A549 (cell line): ENCODE results near the gene GORASP2. TPM values are rescaled to one million over a fixed set of nuclear protein-coding genes. Genes with fewer than 3 reads are reported as not detected.

Experiments used
- ATAC-seq, 2 experiments: fragments of 200-7000 bp in 1 of 2; fragments of >200 bp in 1 of 2; cut with Nextera tagmentation in 1 of 2; cut with Tn5 transposase in 1 of 2; 3 replicates each; pipeline versions ENCODE4 v1.8.0 to v1.9.1; 2018 to 2020; ENCODE audit warnings: mild to moderate bottlenecking in 1 of 2, moderate library complexity in 1 of 2
- CTCF ChIA-PET: fragments of 300-600 bp; sonication (Branson Sonifier 250); formaldehyde crosslinking; extraction: SDS; loops from one replicate; lab custom pipeline; 2021; ENCODE audit warnings: antibody characterized with exemption, inconsistent platforms; lab: Yijun Ruan, JAX
- POLR2A ChIA-PET: fragments of 350-600 bp; formaldehyde crosslinking; extraction: SDS; loops from one replicate; lab custom pipeline; 2021; ENCODE audit warnings: antibody characterized with exemption, inconsistent platforms; lab: Yijun Ruan, JAX
- DNase-seq, 2 experiments: peaks; one replicate each; pipeline versions ENCODE4 v3.0.0 to v3.0.0-alpha.2; 2011 to 2016; ENCODE audit warnings: low read depth in 1 of 2, low spot score in 1 of 2
- FAIRE-seq: peaks from 2 replicates; lab custom pipeline; 2011; peaks lifted over from hg19 to GRCh38; lab: Jason Lieb, UNC
- H3K27ac ChIP-seq, 2 experiments: fragments of >200 bp; sonication (Bioruptor Twin); formaldehyde crosslinking; 3 replicates each; pipeline ENCODE4 v1.5.1; 2016 to 2017
- H3K4me1 ChIP-seq: fragments of >200 bp; sonication (Bioruptor Twin); formaldehyde crosslinking; 3 replicates; pipeline ENCODE4 v1.6.1; 2016
- H3K4me2 ChIP-seq: fragments of >200 bp; sonication (Bioruptor Twin); formaldehyde crosslinking; 3 replicates; pipeline ENCODE4 v1.6.1; 2016
- H3K4me3 ChIP-seq: fragments of >200 bp; sonication (Bioruptor Twin); formaldehyde crosslinking; 3 replicates; pipeline ENCODE4 v1.5.1; 2016
- H3K9me3 ChIP-seq: fragments of >200 bp; sonication (Bioruptor Twin); formaldehyde crosslinking; 3 replicates; pipeline ENCODE4 v1.6.1; 2016
- CBX2 ChIP-seq: fragments of 200-600 bp; sonication (generic); IDR thresholded peaks from 2 replicates; pipeline ENCODE4 v1.6.1; 2016; ENCODE audit warnings: low read depth, mild to moderate bottlenecking, borderline replicate concordance
- CHD2 ChIP-seq: fragments of 150-350 bp; IDR thresholded peaks from 2 replicates; pipeline ENCODE4 v1.6.1; 2014; ENCODE audit warnings: low read length; ENCODE audit not compliant: partially characterized antibody
- CHD4 ChIP-seq: fragments of 200-600 bp; sonication (generic); IDR thresholded peaks from 2 replicates; pipeline ENCODE4 v1.6.1; 2016; ENCODE audit warnings: antibody characterized with exemption, mild to moderate bottlenecking, borderline replicate concordance
- EHF ChIP-seq: fragments of 250-450 bp; sonication (Bioruptor Pico); IDR thresholded peaks from 2 replicates; pipeline ENCODE4 v1.5.0; 2020; ENCODE audit warnings: mild to moderate bottlenecking
- EP300 ChIP-seq, 2 experiments: fragments of >200 bp; sonication (Bioruptor Twin); formaldehyde crosslinking; IDR thresholded peaks; 2 replicates in 1 of 2; 3 replicates in 1 of 2; pipeline ENCODE4 v1.6.1; 2016 to 2017
- FOXS1 ChIP-seq: fragments of 250-450 bp; sonication (Bioruptor Pico); IDR thresholded peaks from 2 replicates; pipeline ENCODE4 v1.5.0; 2020; ENCODE audit warnings: mild to moderate bottlenecking, moderate library complexity
- HEYL ChIP-seq: fragments of 250-450 bp; sonication (Bioruptor Pico); IDR thresholded peaks from 2 replicates; pipeline ENCODE4 v1.8.0; 2021; ENCODE audit warnings: mild to moderate bottlenecking, moderate library complexity
- KDM5A ChIP-seq: fragments of 200-600 bp; sonication (generic); IDR thresholded peaks from 2 replicates; pipeline ENCODE4 v1.6.1; 2016; ENCODE audit warnings: antibody characterized with exemption, mild to moderate bottlenecking
- MAZ ChIP-seq: fragments of 150-350 bp; IDR thresholded peaks from 2 replicates; pipeline ENCODE4 v1.6.1; 2014; ENCODE audit warnings: antibody characterized with exemption, low read depth, low read length, borderline replicate concordance
- MYC ChIP-seq: IDR thresholded peaks from 2 replicates; pipeline ENCODE4 v1.6.1; 2012; ENCODE audit warnings: mild to moderate bottlenecking, inconsistent platforms, low read length, improper control_type of control experiment, borderline replicate concordance
- PHF8 ChIP-seq: fragments of 200-600 bp; sonication (generic); IDR thresholded peaks from 2 replicates; pipeline ENCODE4 v1.6.1; 2016; ENCODE audit warnings: low read depth, mild to moderate bottlenecking, antibody characterized with exemption, moderate library complexity, borderline replicate concordance
- RAD21 ChIP-seq, 2 experiments: fragments of >200 bp in 1 of 2; sonication (Bioruptor Twin) in 1 of 2; formaldehyde crosslinking in 1 of 2; IDR thresholded peaks in 1 of 2; conservative IDR thresholded peaks in 1 of 2; 2 replicates in 1 of 2; 3 replicates in 1 of 2; pipeline ENCODE4 v1.6.1; 2012 to 2018; ENCODE audit warnings: inconsistent platforms in 1 of 2
- RARB ChIP-seq: fragments of 250-450 bp; sonication (Bioruptor Pico); IDR thresholded peaks from 2 replicates; pipeline ENCODE4 v1.8.0; 2021; ENCODE audit warnings: mild to moderate bottlenecking, moderate library complexity
- RCOR1 ChIP-seq: fragments of 150-350 bp; IDR thresholded peaks from 2 replicates; pipeline ENCODE4 v1.6.1; 2014; ENCODE audit warnings: antibody characterized with exemption, low read length, low read depth
- RFX5 ChIP-seq: fragments of 450-650 bp; IDR thresholded peaks from 2 replicates; pipeline ENCODE4 v1.7.1; 2014; ENCODE audit warnings: antibody characterized with exemption, mild to moderate bottlenecking, moderate library complexity
- SMC3 ChIP-seq: fragments of >200 bp; sonication (Bioruptor Twin); formaldehyde crosslinking; IDR thresholded peaks from 3 replicates; pipeline ENCODE4 v1.6.1; 2018; ENCODE audit warnings: inconsistent platforms
- TFCP2L1 ChIP-seq: fragments of 250-450 bp; sonication (Bioruptor Pico); IDR thresholded peaks from 2 replicates; pipeline ENCODE4 v1.5.0; 2021; ENCODE audit warnings: mild to moderate bottlenecking
- ZFP36 ChIP-seq: fragments of 450-650 bp; IDR thresholded peaks from 2 replicates; pipeline ENCODE4 v1.6.1; 2014; ENCODE audit warnings: borderline replicate concordance; ENCODE audit not compliant: partially characterized antibody
- ZNF302 ChIP-seq: fragments of 250-450 bp; sonication (Bioruptor Pico); IDR thresholded peaks from 2 replicates; pipeline ENCODE4 v1.9.0; 2021; ENCODE audit warnings: inconsistent platforms, mild to moderate bottlenecking, moderate library complexity
- ZSCAN20 ChIP-seq: fragments of 250-450 bp; sonication (Bioruptor Pico); IDR thresholded peaks from 2 replicates; pipeline ENCODE4 v1.8.0; 2022; ENCODE audit warnings: mild to moderate bottlenecking, moderate library complexity
- WGBS: methylation state at CpG from one replicate; pipeline ENCODE4 v1.1.6; 2017; ENCODE audit errors: missing lambda C conversion rate; 5-methylcytosine and 5-hydroxymethylcytosine counted together
- polyA plus RNA-seq, 4 experiments: library from polyadenylated mRNA; depleted of rRNA in 3 of 4; stranded (reverse); fragments of >200 nt; fragmentation: RNase III in 1 of 4; extraction: RNeasy Plus Mini Kit Qiagen cat#74134 plus additional on column Dnase treatment in 1 of 4; gene quantifications; 2 replicates in 3 of 4; 3 replicates in 1 of 4; pipeline ENCODE4 v1.2.3, GENCODE V29; 2011 to 2017
- TF ChIP-seq, protein P1 (sequence below): fragments of 150-350 bp; IDR thresholded peaks from 2 replicates; pipeline ENCODE4 v1.6.1; 2014; ENCODE audit warnings: low read depth, mild to moderate bottlenecking, low read length
- TF ChIP-seq, protein P2 (sequence below): IDR thresholded peaks from 2 replicates; pipeline ENCODE4 v1.6.1; 2012
- TF ChIP-seq, protein P3 (sequence below): fragments of 200-600 bp; sonication (generic); IDR thresholded peaks from 2 replicates; pipeline ENCODE4 v1.6.1; 2016; ENCODE audit warnings: antibody characterized with exemption, mild to moderate bottlenecking, moderate library complexity
- TF ChIP-seq, protein P4 (sequence below): fragments of >200 bp; sonication (Bioruptor Twin); formaldehyde crosslinking; IDR thresholded peaks from 2 replicates; pipeline ENCODE4 v1.6.1; 2016
- TF ChIP-seq, protein P5 (sequence below): fragments of >200 bp; sonication (Bioruptor Twin); formaldehyde crosslinking; IDR thresholded peaks from 3 replicates; pipeline ENCODE4 v1.5.1; 2016
- TF ChIP-seq, protein P6 (sequence below): fragments of >200 bp; sonication (Bioruptor Twin); formaldehyde crosslinking; IDR thresholded peaks from 3 replicates; pipeline ENCODE4 v1.6.1; 2016

Gene GORASP2
- polyA plus RNA-seq, 2 of the 4 experiments (the other 2 are of a cell fraction): 90.5 to 179 TPM

DNA sequence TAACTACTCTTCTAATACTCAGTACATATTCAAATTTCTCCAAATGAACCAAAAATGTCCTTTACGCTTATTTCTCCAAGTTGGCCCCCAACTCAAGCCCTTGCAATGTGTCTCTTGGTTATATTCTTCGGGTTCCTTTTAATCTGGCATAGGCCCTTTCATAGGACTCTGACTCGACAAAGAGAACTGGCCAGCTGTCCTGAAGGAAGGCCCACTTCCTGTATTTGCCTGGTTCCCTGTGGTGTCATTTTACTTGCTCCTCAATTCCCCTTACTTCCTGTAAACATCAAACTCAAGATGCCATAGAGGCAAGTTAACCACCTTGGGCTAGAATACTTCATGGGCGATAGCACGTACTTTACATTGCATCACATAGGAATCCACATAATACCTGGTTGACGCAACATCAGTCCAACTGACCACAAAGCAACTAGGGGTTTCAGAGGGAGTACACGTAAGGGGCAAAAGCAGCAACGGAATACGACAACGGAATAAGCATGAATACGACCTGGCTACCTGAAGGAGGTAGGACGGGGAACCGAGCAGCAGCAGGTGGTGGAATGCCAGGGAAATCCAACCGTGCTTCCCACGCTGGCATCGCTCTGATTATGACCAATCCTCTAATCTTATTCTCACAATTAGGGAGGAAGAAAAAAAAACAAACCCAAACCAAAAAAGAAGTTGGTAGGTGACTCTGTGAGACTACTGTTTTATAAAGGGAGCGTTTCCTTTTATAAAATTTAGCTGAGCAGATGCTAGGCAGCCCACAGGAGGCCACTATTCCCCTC is 823 bp upstream of the GORASP2 start:
- Histone ChIP-seq H3K4me1 (peaks cover 15% of the 10 kb centered on the region), H3K27ac (peak overlapping the region; percentile 72 to 88), H3K9me3 (peaks cover 7% of the 10 kb centered on the region; the same call in 1 of the 3 replicates)
- WGBS: 48% methylated on average over 17 of the region's 17 CpGs
- POLR2A ChIA-PET: interaction anchor here (0.8 to 1.4 kb wide), 8 partner anchors 14 to 506 kb away, joined by 3 to 8 read pairs (median 4); partner anchors contain the start of genes DCAF17, METTL8 and TLK1
- TF ChIP-seq HEYL (CRISPR knock-in tag) (no peak), ZNF302 (no peak), ZFP36 (no peak), CHD4 (no peak), TFCP2L1 (CRISPR knock-in tag) (no peak), EHF (no peak), RCOR1 (no peak), RAD21 (conservative IDR thresholded peaks at IDR 0.05 in 1 of 2, IDR thresholded peaks at IDR 0.05 in 1 of 2) (no peak), MYC (no peak), CBX2 (no peak), RFX5 (no peak), KDM5A (no peak), SMC3 (no peak), ZSCAN20 (CRISPR knock-in tag) (no peak)
- TF ChIP-seq, protein P1, sequence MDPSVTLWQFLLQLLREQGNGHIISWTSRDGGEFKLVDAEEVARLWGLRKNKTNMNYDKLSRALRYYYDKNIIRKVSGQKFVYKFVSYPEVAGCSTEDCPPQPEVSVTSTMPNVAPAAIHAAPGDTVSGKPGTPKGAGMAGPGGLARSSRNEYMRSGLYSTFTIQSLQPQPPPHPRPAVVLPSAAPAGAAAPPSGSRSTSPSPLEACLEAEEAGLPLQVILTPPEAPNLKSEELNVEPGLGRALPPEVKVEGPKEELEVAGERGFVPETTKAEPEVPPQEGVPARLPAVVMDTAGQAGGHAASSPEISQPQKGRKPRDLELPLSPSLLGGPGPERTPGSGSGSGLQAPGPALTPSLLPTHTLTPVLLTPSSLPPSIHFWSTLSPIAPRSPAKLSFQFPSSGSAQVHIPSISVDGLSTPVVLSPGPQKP: no peak
- TF ChIP-seq, protein P2, sequence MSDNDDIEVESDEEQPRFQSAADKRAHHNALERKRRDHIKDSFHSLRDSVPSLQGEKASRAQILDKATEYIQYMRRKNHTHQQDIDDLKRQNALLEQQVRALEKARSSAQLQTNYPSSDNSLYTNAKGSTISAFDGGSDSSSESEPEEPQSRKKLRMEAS: no peak
- TF ChIP-seq, protein P3, sequence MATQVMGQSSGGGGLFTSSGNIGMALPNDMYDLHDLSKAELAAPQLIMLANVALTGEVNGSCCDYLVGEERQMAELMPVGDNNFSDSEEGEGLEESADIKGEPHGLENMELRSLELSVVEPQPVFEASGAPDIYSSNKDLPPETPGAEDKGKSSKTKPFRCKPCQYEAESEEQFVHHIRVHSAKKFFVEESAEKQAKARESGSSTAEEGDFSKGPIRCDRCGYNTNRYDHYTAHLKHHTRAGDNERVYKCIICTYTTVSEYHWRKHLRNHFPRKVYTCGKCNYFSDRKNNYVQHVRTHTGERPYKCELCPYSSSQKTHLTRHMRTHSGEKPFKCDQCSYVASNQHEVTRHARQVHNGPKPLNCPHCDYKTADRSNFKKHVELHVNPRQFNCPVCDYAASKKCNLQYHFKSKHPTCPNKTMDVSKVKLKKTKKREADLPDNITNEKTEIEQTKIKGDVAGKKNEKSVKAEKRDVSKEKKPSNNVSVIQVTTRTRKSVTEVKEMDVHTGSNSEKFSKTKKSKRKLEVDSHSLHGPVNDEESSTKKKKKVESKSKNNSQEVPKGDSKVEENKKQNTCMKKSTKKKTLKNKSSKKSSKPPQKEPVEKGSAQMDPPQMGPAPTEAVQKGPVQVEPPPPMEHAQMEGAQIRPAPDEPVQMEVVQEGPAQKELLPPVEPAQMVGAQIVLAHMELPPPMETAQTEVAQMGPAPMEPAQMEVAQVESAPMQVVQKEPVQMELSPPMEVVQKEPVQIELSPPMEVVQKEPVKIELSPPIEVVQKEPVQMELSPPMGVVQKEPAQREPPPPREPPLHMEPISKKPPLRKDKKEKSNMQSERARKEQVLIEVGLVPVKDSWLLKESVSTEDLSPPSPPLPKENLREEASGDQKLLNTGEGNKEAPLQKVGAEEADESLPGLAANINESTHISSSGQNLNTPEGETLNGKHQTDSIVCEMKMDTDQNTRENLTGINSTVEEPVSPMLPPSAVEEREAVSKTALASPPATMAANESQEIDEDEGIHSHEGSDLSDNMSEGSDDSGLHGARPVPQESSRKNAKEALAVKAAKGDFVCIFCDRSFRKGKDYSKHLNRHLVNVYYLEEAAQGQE: no peak
- TF ChIP-seq, protein P4, sequence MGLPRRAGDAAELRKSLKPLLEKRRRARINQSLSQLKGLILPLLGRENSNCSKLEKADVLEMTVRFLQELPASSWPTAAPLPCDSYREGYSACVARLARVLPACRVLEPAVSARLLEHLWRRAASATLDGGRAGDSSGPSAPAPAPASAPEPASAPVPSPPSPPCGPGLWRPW: no peak
- TF ChIP-seq, all 56 proteins: peak for 0
- Histone ChIP-seq H3K4me2 (peak overlapping the region; percentile 83), H3K4me3 (peak overlapping the region; percentile 43)
- CTCF ChIA-PET: interaction anchor here (0.6 to 2.7 kb wide), 32 partner anchors 8 to 724 kb away, joined by 3 to 29 read pairs (median 4); partner anchors contain the start of gene CYBRD1
- ATAC-seq (peak in 1 of 2 experiments; percentile 3; a peak in 3 of 6 replicates), DNase-seq (peak; percentile 18 to 45), FAIRE-seq (no peak)

DNA sequence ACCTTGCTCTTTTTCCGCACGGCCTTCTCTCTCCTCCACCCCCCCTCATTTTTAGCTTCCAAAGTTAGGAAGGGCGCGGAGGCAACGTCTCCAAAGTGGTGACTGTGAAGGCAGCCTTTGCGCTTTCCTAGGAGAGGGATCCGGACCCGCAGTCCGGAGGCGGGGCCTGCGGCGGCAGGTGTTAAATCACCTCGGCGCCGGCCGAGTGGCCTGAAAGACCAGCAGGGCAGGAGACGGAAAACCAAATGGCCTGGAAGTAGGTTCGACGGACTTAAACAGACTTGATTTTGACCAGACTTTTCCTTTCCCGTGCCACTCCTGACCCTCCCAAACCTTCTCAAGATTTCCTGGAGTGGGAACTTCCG is 615 bp downstream of the GORASP2 start:
- DNase-seq (peak; percentile 49 to 52), ATAC-seq (peak; percentile 32 to 49), FAIRE-seq (no peak)
- TF ChIP-seq CBX2 (no peak), EP300 (IDR thresholded peaks at IDR 0.05) (no peak), PHF8 (no peak), EHF (no peak), CHD2 (no peak), MAZ (no peak), RARB (CRISPR knock-in tag) (no peak), FOXS1 (no peak)
- TF ChIP-seq, protein P5, sequence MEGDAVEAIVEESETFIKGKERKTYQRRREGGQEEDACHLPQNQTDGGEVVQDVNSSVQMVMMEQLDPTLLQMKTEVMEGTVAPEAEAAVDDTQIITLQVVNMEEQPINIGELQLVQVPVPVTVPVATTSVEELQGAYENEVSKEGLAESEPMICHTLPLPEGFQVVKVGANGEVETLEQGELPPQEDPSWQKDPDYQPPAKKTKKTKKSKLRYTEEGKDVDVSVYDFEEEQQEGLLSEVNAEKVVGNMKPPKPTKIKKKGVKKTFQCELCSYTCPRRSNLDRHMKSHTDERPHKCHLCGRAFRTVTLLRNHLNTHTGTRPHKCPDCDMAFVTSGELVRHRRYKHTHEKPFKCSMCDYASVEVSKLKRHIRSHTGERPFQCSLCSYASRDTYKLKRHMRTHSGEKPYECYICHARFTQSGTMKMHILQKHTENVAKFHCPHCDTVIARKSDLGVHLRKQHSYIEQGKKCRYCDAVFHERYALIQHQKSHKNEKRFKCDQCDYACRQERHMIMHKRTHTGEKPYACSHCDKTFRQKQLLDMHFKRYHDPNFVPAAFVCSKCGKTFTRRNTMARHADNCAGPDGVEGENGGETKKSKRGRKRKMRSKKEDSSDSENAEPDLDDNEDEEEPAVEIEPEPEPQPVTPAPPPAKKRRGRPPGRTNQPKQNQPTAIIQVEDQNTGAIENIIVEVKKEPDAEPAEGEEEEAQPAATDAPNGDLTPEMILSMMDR: no peak
- TF ChIP-seq, protein P6, sequence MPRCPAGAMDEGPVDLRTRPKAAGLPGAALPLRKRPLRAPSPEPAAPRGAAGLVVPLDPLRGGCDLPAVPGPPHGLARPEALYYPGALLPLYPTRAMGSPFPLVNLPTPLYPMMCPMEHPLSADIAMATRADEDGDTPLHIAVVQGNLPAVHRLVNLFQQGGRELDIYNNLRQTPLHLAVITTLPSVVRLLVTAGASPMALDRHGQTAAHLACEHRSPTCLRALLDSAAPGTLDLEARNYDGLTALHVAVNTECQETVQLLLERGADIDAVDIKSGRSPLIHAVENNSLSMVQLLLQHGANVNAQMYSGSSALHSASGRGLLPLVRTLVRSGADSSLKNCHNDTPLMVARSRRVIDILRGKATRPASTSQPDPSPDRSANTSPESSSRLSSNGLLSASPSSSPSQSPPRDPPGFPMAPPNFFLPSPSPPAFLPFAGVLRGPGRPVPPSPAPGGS: no peak
- Histone ChIP-seq H3K9me3 (0 out of 3 replicates have a peak, but pooled peaks cover 2% of the 10 kb centered on the region), H3K4me1 (peaks cover 15% of the 10 kb centered on the region), H3K27ac (peak overlapping the region; percentile 88 to 96), H3K4me2 (peak overlapping the region; percentile 90), H3K4me3 (peak overlapping the region; percentile 85)
- WGBS: 1% methylated on average over 19 of the region's 21 CpGs
- ChIA-PET POLR2A (interaction anchor here (1.1 to 1.4 kb wide), 4 partner anchors 34 to 230 kb away, joined by 3 to 5 read pairs (median 4); partner anchors contain the start of gene TLK1), CTCF (interaction anchor here (0.6 to 2.7 kb wide), 27 partner anchors 8 to 1263 kb away, joined by 3 to 29 read pairs (median 4); partner anchors contain the start of genes DCAF17 and METTL8)
